ENCODE measurements around the gene DNAH8. TPM values are rescaled to one million over a fixed set of nuclear protein-coding genes. Genes with fewer than 3 reads are reported as not detected.

The DNAH8 gene
- polyA plus RNA-seq, 5 donors = 0.03 to 0.26 (median 0.09) TPM

GRCh38 chr6:39051399-39052122 is 336.4 kb downstream of the DNAH8 start:
- no peak for DNase-seq

- no peak for DNase-seq
Observed at GRCh38 chr6:39053016-39053624, 338.0 kb downstream of the DNAH8 start.

DNA sequence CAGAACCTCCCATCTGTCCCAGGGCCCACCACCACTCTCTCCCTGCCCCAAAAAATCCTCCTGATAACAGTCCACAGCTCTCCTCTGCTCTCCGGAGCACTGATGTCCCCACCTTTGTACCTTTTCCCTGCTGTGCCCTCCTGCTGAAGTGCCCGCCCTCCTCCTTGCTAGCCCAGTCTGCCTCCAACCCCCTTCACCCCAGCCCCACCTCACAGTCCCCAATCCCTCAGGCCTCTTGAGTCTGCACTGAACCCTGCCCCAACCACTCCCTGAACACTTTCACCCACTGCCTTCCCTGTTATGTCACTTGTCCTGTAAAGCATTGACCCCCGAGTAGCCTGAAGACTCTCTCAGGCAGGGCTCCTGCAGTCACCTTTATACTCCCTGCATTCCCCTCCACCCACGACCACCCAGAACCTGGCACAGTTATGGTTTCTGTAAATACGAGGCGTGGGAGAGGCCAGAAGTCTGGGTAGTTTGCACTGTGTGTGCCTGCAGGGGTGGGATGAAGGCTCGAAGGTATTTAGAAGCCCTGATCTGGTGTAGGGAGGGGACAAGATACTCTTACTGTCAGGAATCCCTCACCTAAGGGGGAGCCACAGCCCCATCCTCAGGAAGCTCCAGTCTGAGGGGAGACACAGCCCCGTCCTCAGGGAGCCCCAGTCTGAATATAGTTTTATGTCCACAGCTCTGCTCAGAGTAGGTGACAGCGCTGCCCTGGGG is 338.9 kb downstream of the DNAH8 start:
- no peak for DNase-seq

GRCh38 chr6:39054577-39055142 is 339.5 kb downstream of the DNAH8 start:
- DNase-seq = no peak

- no peak for DNase-seq
Observed at GRCh38 chr6:39055661-39056060, 340.6 kb downstream of the DNAH8 start.

- DNase-seq = no peak
Observed at GRCh38 chr6:39056191-39056590, 341.1 kb downstream of the DNAH8 start.

- no peak for DNase-seq
Observed at GRCh38 chr6:39056681-39057080, 341.6 kb downstream of the DNAH8 start.

GRCh38 chr6:39057251-39058155 is 342.4 kb downstream of the DNAH8 start:
- no peak for DNase-seq

- DNase-seq = no peak
Observed at GRCh38 chr6:39058471-39059147, 343.5 kb downstream of the DNAH8 start.

GRCh38 chr6:39059496-39060310 is 344.6 kb downstream of the DNAH8 start:
- DNase-seq = no peak

DNA sequence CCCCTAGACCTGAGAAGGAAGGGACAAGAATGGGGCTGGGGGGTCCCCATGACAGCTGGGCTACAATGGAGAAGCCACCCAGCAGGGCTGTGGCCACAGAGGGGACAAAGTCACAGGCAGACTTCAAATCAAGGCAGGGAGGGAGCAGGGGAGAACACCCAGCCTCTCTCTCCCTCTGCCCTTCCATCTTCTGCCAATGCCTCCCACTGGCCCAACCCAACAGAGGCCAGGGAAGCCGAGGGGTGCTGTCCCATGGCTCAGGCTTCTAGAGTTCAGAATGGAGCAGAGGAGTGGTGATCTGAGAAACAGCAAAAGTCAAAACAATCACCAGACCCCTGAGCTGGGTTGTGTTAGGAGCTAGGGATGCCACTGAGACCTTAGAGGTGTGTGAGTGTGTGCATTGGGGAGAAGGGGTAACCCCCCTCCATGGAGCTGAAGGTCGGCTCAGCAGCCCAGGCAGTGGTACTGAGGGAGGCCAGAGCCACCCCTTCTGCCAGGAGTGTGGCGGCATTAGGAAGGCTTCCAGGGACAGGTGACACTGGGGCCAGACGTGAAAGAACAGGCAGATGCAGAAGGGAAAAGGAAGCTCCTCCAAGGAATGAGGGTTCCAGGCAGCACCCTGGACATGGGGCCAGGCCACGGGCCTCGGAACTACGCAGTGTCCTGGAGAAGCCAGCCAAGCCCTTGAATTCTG is 345.5 kb downstream of the DNAH8 start:
- no peak for DNase-seq

- DNase-seq = no peak
Observed at GRCh38 chr6:39061182-39061581, 346.1 kb downstream of the DNAH8 start.

GRCh38 chr6:39061588-39061987 is 346.5 kb downstream of the DNAH8 start:
- DNase-seq = no peak

- DNase-seq = no peak
Observed at GRCh38 chr6:39062014-39062740, 347.1 kb downstream of the DNAH8 start.

DNA sequence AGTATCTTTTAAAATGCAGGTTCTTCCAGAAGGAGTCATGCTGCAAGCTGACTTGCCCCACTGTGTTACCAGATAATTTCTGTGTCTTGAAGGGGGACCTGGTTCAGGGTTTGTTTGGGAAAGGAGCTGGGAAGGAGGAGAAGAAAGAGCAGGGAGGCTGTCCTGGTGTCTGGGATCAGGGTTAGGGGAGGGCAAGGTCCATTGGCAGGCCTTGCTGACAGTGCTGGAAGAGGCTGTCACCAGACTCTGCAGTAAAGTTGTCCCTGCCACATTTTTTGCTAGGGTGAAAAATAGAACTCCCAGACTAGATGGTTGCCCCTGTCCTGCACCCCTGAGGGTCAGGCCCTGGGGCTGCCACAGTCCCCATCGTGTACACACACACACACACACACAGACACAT is 348.4 kb downstream of the DNAH8 start:
- DNase-seq = no peak

DNA sequence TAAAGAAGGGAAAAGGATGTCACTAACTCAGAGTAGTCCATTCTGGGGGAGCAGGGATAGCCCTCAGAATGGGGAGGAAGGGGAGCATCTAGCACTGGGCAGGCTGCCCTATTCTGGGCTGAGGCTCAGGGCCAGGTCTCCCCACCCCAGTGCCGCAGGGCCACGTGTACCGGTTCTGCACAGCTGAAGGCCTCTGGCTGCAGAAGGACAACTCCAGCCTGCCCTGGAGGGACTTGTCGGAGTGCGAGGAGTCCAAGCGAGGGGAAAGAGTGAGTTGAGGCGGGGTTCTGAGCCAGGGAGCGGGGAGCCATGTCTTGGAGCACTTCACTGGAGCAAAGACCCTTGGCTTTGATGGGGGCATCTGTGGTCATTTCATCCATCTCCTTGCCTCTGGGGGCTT is 350.4 kb downstream of the DNAH8 start:
- DNase-seq = no peak

GRCh38 chr6:39068391-39068790 is 353.3 kb downstream of the DNAH8 start:
- DNase-seq = no peak

DNA sequence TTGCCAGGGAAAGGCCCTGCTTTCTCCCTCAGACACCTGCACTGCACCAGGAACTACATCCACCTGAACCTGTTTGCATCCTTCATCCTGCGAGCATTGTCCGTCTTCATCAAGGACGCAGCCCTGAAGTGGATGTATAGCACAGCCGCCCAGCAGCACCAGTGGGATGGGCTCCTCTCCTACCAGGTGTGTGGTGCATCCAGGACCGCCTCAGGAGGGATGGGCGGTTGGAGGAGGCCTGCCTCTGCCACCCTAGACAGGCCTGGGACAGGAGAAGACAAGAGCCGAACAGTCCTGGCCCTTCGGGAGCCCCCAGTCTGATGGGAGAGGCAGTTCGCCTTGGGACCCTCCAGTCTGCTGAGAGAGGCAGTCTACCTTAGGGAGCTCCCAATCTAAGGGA is 357.7 kb downstream of the DNAH8 start:
- no peak for DNase-seq
